Activated CD4-positive, alpha-beta T cell treated with anti-CD3 and anti-CD28 coated beads, Interleukin-2, amount 50 U/mL, for 24 hours (primary cell): ENCODE measurements around the gene SAV1.
"Not testable (repeated sequence)": the region's sequence is repeated elsewhere in the genome, so short reads cannot be mapped to it uniquely, and the experiment has no call there.

Experiments used
- DNase-seq, 2 donors: peaks; one replicate each; pipeline ENCODE4 v3.0.0-alpha.2; 2020; ENCODE audit warnings: low read depth in 1 of 2, low spot score in 1 of 2

SAV1 gene

DNA sequence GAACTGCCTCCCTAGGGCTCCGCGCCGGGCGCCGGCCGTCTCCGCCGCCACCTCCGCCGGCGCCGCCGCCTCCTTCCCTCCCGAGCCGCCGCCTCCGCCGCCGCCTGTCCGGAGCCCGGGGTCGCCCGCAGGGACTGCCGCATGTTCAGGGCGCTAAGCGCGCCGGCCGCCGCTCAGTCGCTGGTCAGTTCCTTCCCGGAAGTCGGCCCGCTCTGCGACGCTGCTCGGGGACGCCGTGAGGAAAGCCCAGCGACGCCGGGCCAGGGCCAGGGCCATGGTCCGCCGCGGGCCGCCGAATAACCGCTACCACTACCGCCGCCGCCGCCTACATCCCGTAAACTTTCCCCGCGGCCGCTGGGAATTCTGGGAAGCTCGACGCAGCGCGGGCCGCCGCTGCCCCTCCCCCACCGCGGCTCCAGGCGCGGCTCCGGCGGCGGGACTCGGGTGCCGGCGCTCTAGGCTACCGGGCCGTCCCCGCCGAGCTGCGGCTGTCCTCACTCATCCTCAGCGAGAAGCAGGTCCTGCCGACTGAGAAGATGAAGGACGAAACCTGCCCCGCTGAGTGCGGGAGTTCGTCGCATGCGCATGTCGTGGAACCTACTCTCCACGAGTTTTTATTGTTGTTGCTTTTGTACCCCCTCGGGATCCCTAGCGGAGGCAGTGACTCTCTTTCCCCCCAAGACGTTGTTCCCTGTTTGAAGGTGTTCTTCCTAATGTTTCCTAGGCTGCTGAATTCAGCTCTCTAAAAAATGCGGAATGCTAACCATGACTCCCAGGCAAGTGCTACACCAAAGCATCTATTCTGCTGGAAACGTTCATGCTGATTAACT lies at the start of gene SAV1:
TSS of gene SAV1 (minus strand) at position 311 of the 830 bp plus-strand sequence. CDS start 339 bp downstream, outside the sequence.
- peak; percentile 34 to 36 for DNase-seq

DNA sequence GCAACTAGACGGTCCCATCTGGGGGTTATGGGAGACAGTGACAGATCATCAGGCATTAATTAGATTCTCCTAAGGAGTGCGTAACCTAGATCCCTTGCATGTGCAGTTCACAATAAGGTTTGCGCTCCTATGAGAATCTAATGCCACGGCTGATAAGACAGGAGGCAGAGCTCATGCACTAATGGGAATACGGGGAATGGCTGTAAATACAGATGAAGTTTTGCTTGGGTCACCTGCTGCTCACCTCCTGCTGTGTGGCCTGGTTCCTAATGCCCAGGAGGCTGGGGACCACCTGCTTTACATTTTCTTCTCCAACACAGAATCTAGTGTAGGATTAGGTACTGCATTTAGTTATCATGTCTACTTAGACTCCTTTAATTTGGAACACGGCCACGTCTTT lies 49.7 kb upstream of the SAV1 start:
- no peak for DNase-seq

DNA sequence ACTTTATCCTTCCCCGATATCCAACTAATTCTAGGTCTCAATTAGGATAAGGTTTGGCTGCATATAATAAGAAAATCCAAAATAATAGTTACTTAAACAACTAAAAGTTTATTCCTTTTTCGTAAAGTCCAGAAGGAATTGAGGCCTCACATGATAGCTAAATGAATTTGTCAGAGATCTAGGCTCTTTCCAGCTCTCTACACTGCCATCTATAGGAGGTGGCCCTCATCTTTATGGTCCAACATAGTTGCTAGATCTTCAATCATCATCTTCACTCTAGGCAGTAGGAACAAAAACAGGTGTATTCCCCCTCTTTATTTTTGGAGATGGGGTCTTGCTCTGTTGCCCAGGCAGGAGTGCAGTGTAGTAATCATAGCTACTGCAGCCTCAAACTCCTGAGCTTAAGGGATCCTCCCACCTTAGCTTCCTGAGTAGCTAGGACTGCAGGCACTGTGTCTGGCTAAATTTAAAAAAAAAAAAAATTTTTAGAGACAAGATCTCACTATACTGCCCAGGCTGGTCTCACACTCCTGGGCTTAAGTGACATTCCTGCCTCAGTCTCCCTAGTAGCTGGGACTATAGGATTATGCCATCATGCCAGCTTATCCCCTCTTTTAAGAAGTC lies 46.5 kb upstream of the SAV1 start:
- peak in 1 of 2 donors; percentile 6 for DNase-seq

DNA sequence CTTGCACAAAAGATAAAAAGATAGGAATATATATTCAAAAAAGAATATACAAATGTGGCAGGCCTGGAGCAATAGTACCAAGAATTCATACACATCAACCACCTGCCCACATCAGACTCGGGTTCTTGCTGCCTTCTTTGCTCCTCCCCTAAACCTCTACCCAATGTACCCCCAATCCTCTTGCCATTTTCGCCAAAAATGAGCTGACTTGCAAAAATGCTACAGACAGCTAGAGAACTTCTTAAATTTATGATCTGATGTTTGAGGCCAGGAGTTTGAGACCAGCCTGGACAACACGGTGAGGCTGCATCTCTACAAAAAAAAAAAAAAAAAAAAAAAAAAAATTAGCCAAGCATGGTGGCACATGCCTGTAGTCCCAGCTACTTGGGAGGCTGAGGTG lies 42.9 kb upstream of the SAV1 start:
- DNase-seq: no peak

DNA sequence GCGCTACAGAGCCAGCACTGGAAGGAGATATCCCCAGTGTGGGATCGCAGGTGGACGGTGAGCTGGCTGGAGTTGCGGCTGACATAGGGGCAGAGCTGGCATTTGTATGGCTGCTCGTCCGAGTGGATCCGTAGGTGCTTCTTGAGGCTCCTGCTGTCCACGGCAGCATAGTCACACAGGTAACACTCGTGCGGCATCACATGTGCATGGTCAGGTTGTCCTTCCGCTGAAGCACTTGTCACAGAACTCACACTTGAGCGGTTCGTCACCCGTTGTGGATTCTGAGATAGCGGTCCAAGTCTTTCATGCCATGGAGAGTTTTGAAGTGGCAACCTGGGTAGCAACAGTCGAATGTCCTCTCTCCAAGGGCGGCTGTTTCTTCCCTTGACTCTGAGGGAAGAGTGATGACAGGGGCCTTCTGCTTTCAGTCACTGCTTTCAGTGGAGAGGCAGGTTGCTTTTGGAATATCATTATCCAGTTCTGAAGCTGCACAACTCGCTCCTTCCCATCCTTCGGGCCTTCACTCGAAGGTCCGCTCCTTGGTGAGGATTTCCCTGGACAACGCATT lies 37.0 kb upstream of the SAV1 start:
- DNase-seq: no peak

DNA sequence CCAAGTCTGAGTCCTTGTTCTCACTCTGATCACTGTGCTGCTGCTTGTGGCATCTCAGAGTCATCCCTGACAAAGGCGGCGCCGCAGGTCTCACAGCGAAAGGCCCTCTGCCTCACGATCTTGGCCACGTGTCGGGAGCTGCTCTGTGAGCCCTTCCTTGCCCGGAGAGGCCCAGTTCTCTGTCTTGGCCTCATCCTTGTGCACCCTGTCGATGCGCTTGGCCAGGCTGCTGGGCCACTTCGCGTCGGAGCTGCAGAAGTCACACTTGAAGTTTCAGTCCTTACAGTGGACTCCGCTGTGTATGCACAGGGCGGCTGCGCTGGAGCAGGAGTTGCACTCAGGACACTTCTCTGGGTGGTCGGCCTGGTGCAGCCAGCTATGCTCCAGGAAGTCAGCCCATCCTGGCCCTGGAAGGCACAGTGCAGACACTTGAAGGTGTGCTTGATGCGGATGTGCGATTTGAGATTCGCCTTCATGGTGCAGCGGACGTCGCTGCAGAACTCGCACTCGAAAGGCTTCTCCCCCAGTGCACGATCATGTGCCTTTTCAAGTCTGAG lies 36.4 kb upstream of the SAV1 start:
- no peak for DNase-seq

DNA sequence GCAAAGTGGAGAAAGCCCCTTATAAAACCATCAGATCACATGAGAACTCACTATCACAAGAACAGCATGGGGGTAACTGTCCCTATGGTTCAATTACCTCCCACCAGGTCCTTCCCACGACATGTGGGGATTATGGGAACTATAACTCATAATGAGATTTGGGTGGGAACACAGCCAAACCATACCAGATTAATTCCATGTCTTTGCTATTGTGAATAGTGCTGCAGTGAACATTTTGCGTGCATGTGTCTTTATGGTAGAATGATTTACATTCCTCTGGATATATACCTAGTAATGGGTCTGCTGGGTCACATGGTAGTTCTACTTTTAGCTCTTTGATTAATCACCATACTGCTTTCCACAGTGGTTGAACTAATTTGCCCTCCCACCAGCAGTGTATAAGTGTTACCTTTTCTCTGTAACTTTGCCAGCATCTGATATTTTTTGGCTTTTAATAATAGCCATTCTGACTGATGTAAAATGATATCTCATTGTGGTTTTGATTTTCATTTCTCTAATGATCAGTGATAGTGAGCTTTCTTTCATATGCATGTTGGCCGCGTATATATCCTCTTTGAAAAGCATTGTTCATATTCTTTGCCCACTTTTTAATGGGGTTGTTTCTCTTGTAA lies 29.7 kb upstream of the SAV1 start:
- DNase-seq: no peak

DNA sequence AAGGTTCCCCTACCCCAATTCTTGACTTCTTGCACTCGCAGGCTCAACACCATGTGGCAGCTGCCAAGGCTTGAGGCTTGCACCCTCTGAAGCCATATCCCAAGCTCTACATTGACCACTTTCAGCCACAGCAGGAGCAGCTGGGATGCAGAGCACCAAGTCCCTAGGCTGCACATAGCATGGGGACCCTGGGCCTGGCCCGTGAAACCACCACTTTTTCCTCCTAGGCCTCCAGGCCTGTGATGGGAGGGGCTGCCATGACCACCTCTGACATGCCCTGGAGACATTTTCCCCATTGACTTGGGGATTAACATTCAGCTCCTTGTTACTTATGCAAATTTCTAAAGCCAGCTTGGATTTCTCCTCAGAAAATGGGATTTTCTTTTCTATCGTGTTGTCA lies 26.2 kb upstream of the SAV1 start:
- DNase-seq: not testable (repeated sequence)

DNA sequence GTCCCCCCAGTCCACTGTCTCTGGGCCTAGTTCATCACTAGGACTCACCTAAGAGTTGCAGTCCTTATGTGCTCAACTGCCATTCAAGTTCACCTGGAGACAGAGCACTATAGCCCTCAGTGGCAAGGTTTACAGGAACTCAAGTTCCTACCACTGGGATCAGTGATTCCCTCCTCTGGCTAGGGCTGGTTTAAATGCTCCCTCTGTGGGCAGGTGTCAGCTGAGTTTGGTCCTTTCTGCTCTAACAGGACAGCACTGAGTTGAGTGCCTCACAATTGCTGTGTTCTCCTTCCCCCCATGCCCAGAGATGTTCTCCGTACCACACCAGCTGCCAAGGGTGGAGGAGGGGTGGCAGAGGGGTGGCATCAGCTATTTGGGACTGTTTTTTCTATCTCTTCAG lies 20.8 kb upstream of the SAV1 start:
- DNase-seq: no peak

DNA sequence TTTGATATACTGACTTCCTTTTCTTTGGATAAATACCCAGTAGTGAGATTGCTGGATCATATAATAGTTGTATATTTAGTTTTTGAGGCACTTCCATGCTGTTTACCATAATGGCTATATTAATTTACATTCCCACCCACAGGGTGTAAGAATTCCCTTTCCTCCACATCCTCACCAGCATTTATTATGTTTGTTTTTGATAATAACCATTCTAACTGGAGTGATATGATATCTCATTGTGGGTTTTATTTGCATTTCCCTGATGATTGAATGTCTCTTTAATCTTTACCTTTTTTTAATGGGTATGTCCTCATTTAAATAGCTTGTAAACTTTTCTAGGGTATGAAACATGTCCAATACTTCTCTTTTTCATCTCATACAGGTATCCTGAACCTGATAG lies 11.6 kb upstream of the SAV1 start:
- DNase-seq: no peak

DNA sequence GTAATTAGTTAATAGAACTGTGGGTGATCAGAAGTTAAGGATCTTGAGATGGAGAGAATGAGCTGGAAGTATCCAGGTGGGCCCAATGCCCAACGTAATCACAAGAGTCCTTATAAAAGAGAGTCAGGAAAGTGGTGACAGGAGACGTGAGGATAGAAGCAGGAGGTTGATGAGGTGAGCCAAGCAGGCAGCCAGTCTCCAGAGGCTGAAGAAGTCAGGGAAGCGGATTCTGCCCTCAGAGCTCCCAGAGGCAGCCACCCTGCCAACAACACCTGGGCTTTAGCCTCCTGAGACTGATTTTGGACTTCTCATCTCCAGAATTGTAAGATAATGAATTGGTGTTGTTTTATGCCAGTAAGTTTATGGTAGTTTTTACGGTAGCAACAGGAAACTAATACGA lies 10.1 kb upstream of the SAV1 start:
- DNase-seq: no peak

DNA sequence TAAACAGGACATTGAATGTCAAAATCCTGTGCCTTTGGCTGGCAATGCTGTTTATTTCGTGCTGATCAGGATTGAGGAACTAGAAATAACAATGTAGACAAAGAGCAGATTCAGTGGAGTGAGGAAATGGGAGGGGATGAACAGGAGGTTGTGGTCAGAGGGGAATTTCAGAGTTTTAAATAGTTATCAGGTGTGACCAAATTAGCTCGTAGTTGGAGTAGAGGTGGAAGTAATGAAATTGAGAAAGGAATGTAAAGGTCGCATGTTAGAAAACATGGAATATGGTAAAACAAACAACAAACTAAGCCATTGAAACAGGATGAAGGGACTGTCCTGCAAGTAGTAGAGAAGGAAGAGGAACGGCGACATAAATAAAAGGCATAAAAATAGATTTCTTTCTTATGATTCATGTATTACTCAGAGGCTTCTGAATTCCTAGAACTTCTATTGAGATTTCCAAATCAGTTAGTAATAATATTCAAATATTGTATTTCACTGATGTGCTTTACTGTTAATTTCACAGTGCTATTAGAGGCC lies 9.5 kb upstream of the SAV1 start:
- no peak for DNase-seq

DNA sequence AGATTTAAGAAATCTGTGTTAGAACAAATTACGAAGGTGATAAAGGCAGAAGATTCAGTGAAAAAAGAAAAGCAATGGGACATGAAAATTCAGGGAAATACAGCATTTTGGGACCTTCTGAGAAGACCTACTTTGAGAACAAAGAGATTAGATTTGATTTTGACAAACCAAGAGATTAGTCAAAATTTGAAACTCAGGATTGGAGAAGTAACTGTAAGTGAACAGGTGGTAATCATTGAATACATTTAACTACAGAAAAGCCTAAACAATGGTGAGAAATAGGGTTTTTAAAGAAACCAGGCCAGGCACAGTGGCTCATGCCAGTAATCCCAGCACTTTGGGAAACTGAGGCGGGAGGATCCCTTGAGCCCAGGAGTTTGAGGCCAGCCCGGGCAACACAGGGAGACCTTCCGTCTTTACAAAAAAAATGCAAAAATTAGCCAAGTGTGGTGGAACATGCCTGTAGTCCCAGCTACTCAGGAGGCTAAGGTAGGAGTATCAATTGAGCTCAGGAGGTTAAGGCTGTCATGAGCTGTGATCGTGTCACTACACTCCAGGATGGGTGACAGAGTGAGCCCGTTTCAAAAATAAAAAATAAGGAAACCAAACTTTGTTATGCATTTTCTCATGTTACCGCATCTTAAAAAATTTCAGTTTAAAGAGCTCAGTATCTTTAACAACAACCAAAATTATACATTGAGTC lies 8.9 kb upstream of the SAV1 start:
- DNase-seq: no peak

DNA sequence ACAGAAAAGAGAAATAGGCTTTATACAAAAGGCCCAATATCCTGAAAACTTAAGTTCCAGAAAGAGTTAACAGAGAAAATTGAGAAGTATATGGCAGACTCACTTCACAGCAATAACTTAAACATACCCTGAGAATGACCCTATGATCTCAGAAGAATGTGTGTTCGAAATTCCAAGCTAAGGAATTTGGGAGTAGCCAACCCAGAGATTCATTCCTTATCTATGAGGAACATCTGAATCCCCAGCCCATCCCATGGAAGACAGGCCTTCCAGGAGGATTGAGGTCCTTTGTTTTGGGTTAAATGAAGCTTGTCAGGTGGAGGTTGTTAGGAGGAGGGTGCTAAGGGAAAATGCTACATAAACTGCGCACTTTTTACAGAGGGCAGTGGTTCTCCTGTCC lies 7.5 kb upstream of the SAV1 start:
- DNase-seq: no peak

DNA sequence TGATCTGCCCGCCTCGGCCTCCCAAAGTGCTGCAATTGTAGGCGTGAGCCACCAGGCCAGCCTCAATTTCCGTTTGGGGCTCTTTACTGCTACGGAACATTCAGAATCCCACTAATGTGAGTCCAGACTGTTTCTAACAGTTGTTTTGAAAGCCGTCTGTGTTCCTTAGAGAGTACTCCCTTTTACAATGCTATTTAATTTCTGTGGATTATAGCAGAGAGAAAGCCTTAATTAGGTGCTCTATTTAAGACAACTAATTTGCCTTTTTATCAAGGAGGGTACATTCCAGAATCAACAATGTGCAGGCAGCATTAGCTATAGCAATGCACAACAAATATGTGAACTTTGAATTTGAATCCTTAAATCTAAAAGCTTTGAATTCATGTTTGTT lies 2.8 kb upstream of the SAV1 start:
- no peak for DNase-seq

DNA sequence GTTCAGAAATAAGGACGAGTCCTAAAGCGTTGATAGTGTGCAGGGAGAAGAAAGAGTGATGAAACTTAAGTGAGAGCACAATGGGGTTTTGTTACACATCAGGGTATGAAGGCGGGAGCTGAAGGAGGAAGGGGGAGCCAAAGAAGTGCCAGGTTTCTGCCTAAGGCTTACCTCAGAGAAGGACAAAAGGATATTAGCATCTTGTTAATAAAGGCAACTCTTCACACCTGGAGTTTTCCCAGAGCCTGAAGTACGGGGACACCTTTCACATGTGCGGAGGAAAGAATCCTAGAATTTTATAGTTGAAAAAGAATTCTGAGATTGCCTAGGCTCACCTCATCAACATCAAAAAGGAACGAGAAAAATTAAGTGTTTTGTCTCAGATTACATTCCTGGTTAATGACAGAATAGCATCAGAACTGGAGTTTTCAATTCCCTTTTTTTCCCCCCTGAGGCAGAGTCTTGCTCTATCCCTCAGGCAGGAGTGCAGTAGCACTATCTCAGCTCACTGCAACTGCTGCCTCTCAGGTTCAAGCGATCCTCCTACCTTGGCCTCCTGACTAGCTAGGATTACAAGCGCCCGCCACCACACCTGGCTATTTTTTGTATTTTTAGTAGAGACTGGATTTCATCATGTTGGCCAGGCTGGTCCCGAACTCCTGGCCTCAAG lies 2.2 kb upstream of the SAV1 start:
- no peak for DNase-seq

DNA sequence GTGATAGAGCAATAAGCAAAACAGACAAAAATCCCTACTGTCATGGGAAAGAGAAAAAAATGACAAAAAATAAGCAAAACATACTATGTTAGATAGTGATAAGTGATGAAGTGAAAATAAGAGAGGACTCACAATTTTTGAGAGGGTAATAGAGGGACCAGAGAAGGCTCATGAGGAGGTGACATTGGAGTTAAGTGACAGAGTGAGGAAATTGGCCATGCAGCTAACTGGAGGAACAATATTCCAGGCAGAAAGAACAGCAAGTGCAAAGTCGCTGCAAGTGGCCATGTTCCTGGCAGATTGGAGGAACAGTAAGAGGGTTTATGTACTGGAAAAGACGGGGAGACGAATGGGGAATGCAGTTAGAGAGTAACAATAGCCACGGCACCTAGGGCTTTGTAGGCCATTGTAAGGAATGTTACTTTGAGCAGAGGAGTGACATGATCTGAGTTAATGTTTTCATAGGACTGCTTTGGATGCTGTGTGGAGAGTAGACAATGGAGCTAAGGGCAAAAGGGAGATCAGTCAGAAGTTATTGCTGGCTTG lies 1.4 kb upstream of the SAV1 start:
- no peak for DNase-seq

DNA sequence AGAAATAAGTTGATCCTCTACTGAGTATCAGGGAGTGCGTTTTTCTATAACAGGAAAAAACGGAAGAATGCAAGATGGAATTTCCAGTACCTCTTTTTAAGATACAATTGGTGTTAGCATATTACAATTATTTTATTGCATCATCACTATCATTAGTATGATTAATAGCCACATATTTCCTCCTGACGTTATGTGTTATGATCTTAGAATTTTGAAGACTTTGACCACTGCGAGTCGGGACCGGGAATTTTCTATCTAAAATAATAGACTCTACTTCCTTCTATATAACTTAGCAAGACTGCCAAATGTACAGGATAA lies 679 bp upstream of the SAV1 start:
- no peak for DNase-seq

DNA sequence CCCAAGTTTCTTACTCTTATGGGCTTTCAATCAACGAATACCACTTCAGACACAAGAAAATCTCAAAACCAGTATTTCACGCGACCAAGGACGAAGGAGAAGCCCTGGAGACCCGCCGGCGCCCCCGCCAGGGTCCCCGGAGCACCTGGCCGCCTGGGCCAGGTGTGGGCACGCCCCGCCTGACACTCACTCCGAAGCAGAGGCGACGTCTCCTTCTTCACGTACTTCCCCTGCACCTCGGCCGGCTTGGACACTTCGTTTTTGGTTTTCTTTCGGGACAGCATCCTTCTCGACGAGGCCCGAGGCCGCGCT lies 466 bp downstream of the SAV1 start:
- DNase-seq: peak in 1 of 2 donors; percentile 21
